ENCODE results near the gene KCNQ5.

Gene KCNQ5

GRCh38 chr6:72669324-72669723 lies 47.5 kb downstream of the KCNQ5 start:
- no peak overlapping the region for H3K4me2 ChIP-seq
- no peaks in the 10 kb centered on the region for H3K9me3 ChIP-seq
- H3K36me3 ChIP-seq, result peaks cover 17% of the 10 kb centered on the region; the same call in 1 of the 2 replicates
- peaks cover 11% of the 10 kb centered on the region for H3K4me1 ChIP-seq
- no peak overlapping the region for H3K27ac ChIP-seq
- no peak overlapping the region for H3K9ac ChIP-seq
- peaks cover 57% of the 10 kb centered on the region for H4K20me1 ChIP-seq
- no peak overlapping the region for H3K4me3 ChIP-seq
- no peaks in the 10 kb centered on the region for H3K27me3 ChIP-seq
- no peak for TF ChIP-seq Cebpa-rat (IDR thresholded peaks at IDR 0.05)

- Histone ChIP-seq H3K9me3 (no peaks in the 10 kb centered on the region), H3K4me1 (peaks cover 22% of the 10 kb centered on the region), H3K27ac (no peak overlapping the region), H3K36me3 (peaks cover 23% of the 10 kb centered on the region), H4K20me1 (peaks cover 70% of the 10 kb centered on the region), H3K9ac (no peak overlapping the region), H3K4me3 (no peak overlapping the region), H3K27me3 (no peaks in the 10 kb centered on the region), H3K4me2 (no peak overlapping the region)
- no peak for TF ChIP-seq Cebpa-rat (IDR thresholded peaks at IDR 0.05)
Observed at GRCh38 chr6:72672906-72673305, 51.0 kb downstream of the KCNQ5 start.

GRCh38 chr6:72674842-72675241 lies 53.0 kb downstream of the KCNQ5 start:
- Histone ChIP-seq H3K4me3 (no peak overlapping the region), H3K9ac (no peak overlapping the region), H3K36me3 (peaks cover 15% of the 10 kb centered on the region), H3K27ac (no peak overlapping the region), H3K27me3 (no peaks in the 10 kb centered on the region), H3K4me1 (peaks cover 22% of the 10 kb centered on the region), H3K4me2 (peak overlapping the region; percentile 12; the same call in 1 of the 2 replicates), H3K9me3 (no peaks in the 10 kb centered on the region), H4K20me1 (peaks cover 56% of the 10 kb centered on the region)
- TF ChIP-seq Cebpa-rat (IDR thresholded peaks at IDR 0.05), result no peak

- Histone ChIP-seq H3K9ac (no peak overlapping the region), H3K4me1 (peaks cover 22% of the 10 kb centered on the region), H3K36me3 (peaks cover 15% of the 10 kb centered on the region), H3K9me3 (no peaks in the 10 kb centered on the region), H4K20me1 (peaks cover 51% of the 10 kb centered on the region), H3K4me3 (no peak overlapping the region), H3K27me3 (no peaks in the 10 kb centered on the region), H3K27ac (no peak overlapping the region), H3K4me2 (no peak overlapping the region)
- TF ChIP-seq Cebpa-rat (IDR thresholded peaks at IDR 0.05), result no peak
Observed at GRCh38 chr6:72675396-72675795, 53.5 kb downstream of the KCNQ5 start.

- Histone ChIP-seq H4K20me1 (peaks cover 42% of the 10 kb centered on the region), H3K9me3 (no peaks in the 10 kb centered on the region), H3K4me1 (peaks cover 22% of the 10 kb centered on the region), H3K9ac (no peak overlapping the region), H3K4me3 (no peak overlapping the region), H3K4me2 (no peak overlapping the region), H3K27ac (no peak overlapping the region), H3K36me3 (peaks cover 21% of the 10 kb centered on the region), H3K27me3 (no peaks in the 10 kb centered on the region)
- TF ChIP-seq Cebpa-rat (IDR thresholded peaks at IDR 0.05), result no peak
Observed at GRCh38 chr6:72676995-72677394, 55.1 kb downstream of the KCNQ5 start.

GRCh38 chr6:72677740-72678139 lies 55.9 kb downstream of the KCNQ5 start:
- Histone ChIP-seq H3K4me2 (no peak overlapping the region), H3K4me1 (peaks cover 18% of the 10 kb centered on the region), H3K9me3 (no peaks in the 10 kb centered on the region), H3K4me3 (no peak overlapping the region), H3K27ac (no peak overlapping the region), H4K20me1 (peaks cover 41% of the 10 kb centered on the region), H3K27me3 (no peaks in the 10 kb centered on the region), H3K36me3 (peaks cover 24% of the 10 kb centered on the region), H3K9ac (no peak overlapping the region)
- TF ChIP-seq Cebpa-rat (IDR thresholded peaks at IDR 0.05), result no peak

- Histone ChIP-seq H3K4me1 (no peaks in the 10 kb centered on the region), H3K36me3 (peaks cover 44% of the 10 kb centered on the region), H3K9ac (no peak overlapping the region), H3K4me2 (no peak overlapping the region), H4K20me1 (peaks cover 25% of the 10 kb centered on the region; the same call in 1 of the 2 replicates), H3K9me3 (peaks cover 7% of the 10 kb centered on the region; the same call in 1 of the 2 replicates), H3K27ac (no peak overlapping the region), H3K4me3 (no peak overlapping the region), H3K27me3 (no peaks in the 10 kb centered on the region)
- no peak for TF ChIP-seq Cebpa-rat (IDR thresholded peaks at IDR 0.05)
Observed at GRCh38 chr6:72683797-72684196, 61.9 kb downstream of the KCNQ5 start.

GRCh38 chr6:72689107-72689954 lies 67.5 kb downstream of the KCNQ5 start:
- peaks cover 7% of the 10 kb centered on the region; the same call in 1 of the 2 replicates for H3K9me3 ChIP-seq
- H3K27ac ChIP-seq, result no peak overlapping the region; the same call in 1 of the 2 replicates
- no peak overlapping the region for H3K4me3 ChIP-seq
- peak overlapping the region; percentile 32 for H3K4me2 ChIP-seq
- peaks cover 12% of the 10 kb centered on the region for H3K4me1 ChIP-seq
- no peak overlapping the region for H3K9ac ChIP-seq
- TF ChIP-seq Cebpa-rat (IDR thresholded peaks at IDR 0.05), result no peak
- peaks cover 51% of the 10 kb centered on the region for H3K36me3 ChIP-seq
- H3K27me3 ChIP-seq, result no peaks in the 10 kb centered on the region
- H4K20me1 ChIP-seq, result peaks cover 40% of the 10 kb centered on the region

- peaks cover 55% of the 10 kb centered on the region for H3K36me3 ChIP-seq
- H3K4me1 ChIP-seq, result peaks cover 12% of the 10 kb centered on the region
- H3K9me3 ChIP-seq, result peaks cover 19% of the 10 kb centered on the region; the same call in 1 of the 2 replicates
- H3K4me2 ChIP-seq, result no peak overlapping the region
- H3K27me3 ChIP-seq, result no peaks in the 10 kb centered on the region
- peaks cover 22% of the 10 kb centered on the region for H4K20me1 ChIP-seq
- H3K27ac ChIP-seq, result no peak overlapping the region
- H3K9ac ChIP-seq, result no peak overlapping the region
- no peak overlapping the region for H3K4me3 ChIP-seq
- no peak for TF ChIP-seq Cebpa-rat (IDR thresholded peaks at IDR 0.05)
Observed at GRCh38 chr6:72691249-72691648, 69.4 kb downstream of the KCNQ5 start.

GRCh38 chr6:72696055-72696454 lies 74.2 kb downstream of the KCNQ5 start:
- H3K27ac ChIP-seq, result no peak overlapping the region
- H3K4me2 ChIP-seq, result no peak overlapping the region
- no peaks in the 10 kb centered on the region for H3K4me1 ChIP-seq
- TF ChIP-seq Cebpa-rat (IDR thresholded peaks at IDR 0.05), result no peak
- peaks cover 12% of the 10 kb centered on the region; the same call in 1 of the 2 replicates for H3K9me3 ChIP-seq
- H3K36me3 ChIP-seq, result peaks cover 49% of the 10 kb centered on the region
- no peak overlapping the region for H3K9ac ChIP-seq
- H3K27me3 ChIP-seq, result no peaks in the 10 kb centered on the region
- H4K20me1 ChIP-seq, result peaks cover 37% of the 10 kb centered on the region
- no peak overlapping the region for H3K4me3 ChIP-seq
